ENCODE data around the gene FNIP1. TPM values are rescaled to one million over a fixed set of nuclear protein-coding genes. Genes with fewer than 3 reads are reported as not detected.
A peak's percentile ranks its signal among the peaks of the same experiment; 100 is the strongest.
"Not testable (repeated sequence)": the region's sequence is repeated elsewhere in the genome, so short reads cannot be mapped to it uniquely, and the experiment has no call there.

The FNIP1 gene
- total and polyA plus RNA-seq, 12 donors, result 2.8 to 41.7 (median 32.7) TPM

DNA sequence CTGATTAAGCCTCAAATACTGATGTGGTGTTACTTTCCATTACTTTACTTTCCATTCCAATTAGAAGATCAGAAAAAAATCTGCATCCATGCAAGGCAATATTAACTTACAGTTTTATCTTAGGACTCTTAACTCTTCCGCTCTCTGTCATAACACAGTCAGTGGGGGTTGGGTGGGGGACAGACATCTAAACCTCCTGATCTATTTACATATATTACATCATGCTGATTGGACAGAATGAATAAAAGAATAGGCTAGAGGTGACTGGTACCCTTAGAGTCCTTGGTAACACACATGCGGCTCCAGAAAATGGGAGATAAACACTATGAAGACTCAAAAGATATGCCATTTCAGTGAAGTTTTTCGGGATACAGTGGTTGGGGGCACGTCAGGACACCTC lies 189.4 kb downstream of the FNIP1 start:
- DNase-seq (no peak), ATAC-seq (no peak)
- H3K9me3 ChIP-seq, result no peaks in the 10 kb centered on the region
- H3K27me3 ChIP-seq, result no peaks in the 10 kb centered on the region
- H3K4me3 ChIP-seq, result no peak overlapping the region
- H3K4me1 ChIP-seq, result peaks cover 0 to 41% (median 29%) of the 10 kb centered on the region in 9 donors
- TF ChIP-seq, protein P1, sequence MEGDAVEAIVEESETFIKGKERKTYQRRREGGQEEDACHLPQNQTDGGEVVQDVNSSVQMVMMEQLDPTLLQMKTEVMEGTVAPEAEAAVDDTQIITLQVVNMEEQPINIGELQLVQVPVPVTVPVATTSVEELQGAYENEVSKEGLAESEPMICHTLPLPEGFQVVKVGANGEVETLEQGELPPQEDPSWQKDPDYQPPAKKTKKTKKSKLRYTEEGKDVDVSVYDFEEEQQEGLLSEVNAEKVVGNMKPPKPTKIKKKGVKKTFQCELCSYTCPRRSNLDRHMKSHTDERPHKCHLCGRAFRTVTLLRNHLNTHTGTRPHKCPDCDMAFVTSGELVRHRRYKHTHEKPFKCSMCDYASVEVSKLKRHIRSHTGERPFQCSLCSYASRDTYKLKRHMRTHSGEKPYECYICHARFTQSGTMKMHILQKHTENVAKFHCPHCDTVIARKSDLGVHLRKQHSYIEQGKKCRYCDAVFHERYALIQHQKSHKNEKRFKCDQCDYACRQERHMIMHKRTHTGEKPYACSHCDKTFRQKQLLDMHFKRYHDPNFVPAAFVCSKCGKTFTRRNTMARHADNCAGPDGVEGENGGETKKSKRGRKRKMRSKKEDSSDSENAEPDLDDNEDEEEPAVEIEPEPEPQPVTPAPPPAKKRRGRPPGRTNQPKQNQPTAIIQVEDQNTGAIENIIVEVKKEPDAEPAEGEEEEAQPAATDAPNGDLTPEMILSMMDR (IDR thresholded peaks at IDR 0.05), result no peak
- H3K36me3 ChIP-seq, result peaks cover 0 to 14% (median 2%) of the 10 kb centered on the region in 9 donors
- 72 to 74% methylated on average over 4 of the region's 4 CpGs for WGBS, 2 donors
- H3K27ac ChIP-seq, result no peak overlapping the region
- intact Hi-C loops (cut with DNase I), result no loop called here

DNA sequence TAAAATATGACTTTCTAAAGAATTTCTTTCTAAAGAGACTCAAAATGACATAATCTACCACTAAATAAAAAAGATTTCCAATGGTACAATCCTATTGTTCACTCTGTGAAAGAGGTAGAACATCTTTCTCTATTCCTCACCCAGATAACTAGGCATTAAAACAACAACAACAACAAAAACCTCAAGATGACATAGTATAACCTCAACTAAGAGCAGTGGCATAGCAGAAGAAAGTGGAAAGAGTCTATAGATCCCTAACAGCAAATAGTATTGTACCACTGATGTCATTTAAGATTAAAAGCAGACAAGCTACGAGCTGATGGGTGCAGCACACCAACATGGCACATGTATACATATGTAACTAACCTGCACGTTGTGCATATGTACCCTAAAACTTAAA lies 191.7 kb downstream of the FNIP1 start:
- TF ChIP-seq, protein P1 (IDR thresholded peaks at IDR 0.05), result no peak
- WGBS, 2 donors, result 89 to 94% methylated on average over 2 of the region's 2 CpGs
- DNase-seq (no peak), ATAC-seq (no peak)
- peaks cover 0 to 25% (median 6%) of the 10 kb centered on the region in 9 donors for H3K36me3 ChIP-seq
- H3K4me3 ChIP-seq, result no peak overlapping the region
- H3K27ac ChIP-seq, result no peak overlapping the region
- H3K4me1 ChIP-seq, result peaks cover 0 to 38% (median 29%) of the 10 kb centered on the region in 9 donors
- H3K9me3 ChIP-seq, result no peaks in the 10 kb centered on the region
- intact Hi-C loops (cut with DNase I), result no loop called here
- no peaks in the 10 kb centered on the region for H3K27me3 ChIP-seq

DNA sequence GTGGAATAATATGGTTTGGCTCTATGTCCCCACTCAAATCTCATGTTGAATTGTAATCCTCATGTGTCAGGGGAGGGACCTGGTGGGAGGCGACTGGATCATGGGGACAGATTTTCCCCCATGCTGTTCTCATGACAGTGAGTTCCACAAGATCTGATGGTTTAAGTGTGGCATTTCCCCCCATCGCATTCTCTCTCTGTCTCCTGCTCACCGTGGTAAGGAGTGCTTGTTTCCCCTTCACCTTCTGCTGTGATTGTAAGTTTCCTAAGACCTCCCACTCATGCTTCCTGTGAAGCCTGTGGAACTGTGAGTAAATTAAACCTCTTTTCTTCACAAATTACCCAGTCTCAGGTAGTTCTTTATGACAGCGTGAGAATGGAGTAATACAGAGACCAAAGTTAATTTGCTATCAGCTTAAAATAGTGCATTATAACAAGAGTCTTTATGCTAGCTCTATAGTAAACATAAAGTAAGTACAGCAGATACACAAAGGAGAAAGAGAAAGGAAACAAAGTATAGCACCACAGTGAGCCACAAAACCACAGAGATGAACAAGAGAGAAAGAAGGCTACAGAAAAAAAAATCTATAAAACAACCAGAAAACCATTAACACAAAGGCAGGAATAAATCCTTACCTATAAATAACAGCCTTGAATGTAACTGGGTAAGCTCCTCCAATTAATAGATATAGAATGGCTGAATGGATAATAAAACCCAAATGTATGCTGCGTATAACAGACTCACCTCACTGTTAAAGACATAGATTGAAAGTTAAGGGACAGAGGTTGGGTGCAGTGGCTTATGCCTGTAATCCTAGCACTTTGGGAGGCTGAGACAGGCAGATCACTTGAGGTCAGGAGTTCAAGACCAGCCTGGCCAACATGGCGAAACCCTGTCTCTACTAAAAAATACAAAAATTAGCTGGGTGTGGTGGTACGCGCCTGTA lies 201.5 kb downstream of the FNIP1 start:
- TF ChIP-seq, protein P1 (IDR thresholded peaks at IDR 0.05), result no peak
- DNase-seq, result no peak
- no peaks in the 10 kb centered on the region for H3K9me3 ChIP-seq
- no peak overlapping the region for H3K4me3 ChIP-seq
- ATAC-seq, result no peak
- H3K36me3 ChIP-seq, result peaks cover 0 to 11% (median 0%) of the 10 kb centered on the region in 9 donors
- intact Hi-C loops (cut with DNase I), result loop anchor here in 4 of 10 donors (5.0 to 10.0 kb wide), 3 partner anchors 37 to 469 kb away; partner anchors contain the start of gene IL3 (in 1 of the 4)
- WGBS, 2 donors, result 91 to 92% methylated on average over 8 of the region's 8 CpGs
- peaks cover 0 to 27% (median 13%) of the 10 kb centered on the region in 9 donors for H3K4me1 ChIP-seq
- H3K27me3 ChIP-seq, result no peaks in the 10 kb centered on the region
- peak overlapping the region in 1 of 10 donors; percentile 17 for H3K27ac ChIP-seq

DNA sequence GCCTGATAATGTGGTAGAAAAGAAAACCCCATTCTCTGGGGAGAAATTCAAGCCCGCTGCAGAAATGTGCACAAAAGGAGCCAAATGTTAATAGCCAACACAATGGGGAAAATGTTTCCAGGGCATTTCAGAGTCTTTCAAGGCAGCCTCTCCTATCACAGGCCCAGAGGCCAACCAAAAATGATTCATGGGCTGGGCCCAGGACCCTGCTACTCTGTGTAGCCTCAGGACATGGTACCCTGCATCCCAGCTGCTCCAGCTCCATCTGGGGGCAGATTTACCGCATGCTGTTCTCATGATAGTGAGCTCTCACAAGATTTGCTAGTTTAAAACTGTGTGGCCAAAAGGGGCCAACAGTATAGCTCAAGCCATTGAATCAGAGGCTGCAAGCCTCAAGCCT lies 202.9 kb downstream of the FNIP1 start:
- Histone ChIP-seq H3K9me3 (no peaks in the 10 kb centered on the region), H3K36me3 (peaks cover 0 to 11% (median 0%) of the 10 kb centered on the region in 9 donors), H3K27ac (peak overlapping the region in 1 of 10 donors; percentile 11), H3K4me3 (no peak overlapping the region), H3K27me3 (no peaks in the 10 kb centered on the region), H3K4me1 (peaks cover 0 to 31% (median 20%) of the 10 kb centered on the region in 9 donors)
- ATAC-seq (no peak), DNase-seq (no peak)
- 85 to 88% methylated on average over 2 of the region's 2 CpGs for WGBS, 2 donors
- intact Hi-C loops (cut with DNase I), result loop anchor here in 4 of 10 donors (2.0 to 10.0 kb wide), 4 partner anchors 211 to 471 kb away; partner anchors contain the start of gene IL3 (in 3 of the 4)
- TF ChIP-seq, protein P1 (IDR thresholded peaks at IDR 0.05), result no peak

DNA sequence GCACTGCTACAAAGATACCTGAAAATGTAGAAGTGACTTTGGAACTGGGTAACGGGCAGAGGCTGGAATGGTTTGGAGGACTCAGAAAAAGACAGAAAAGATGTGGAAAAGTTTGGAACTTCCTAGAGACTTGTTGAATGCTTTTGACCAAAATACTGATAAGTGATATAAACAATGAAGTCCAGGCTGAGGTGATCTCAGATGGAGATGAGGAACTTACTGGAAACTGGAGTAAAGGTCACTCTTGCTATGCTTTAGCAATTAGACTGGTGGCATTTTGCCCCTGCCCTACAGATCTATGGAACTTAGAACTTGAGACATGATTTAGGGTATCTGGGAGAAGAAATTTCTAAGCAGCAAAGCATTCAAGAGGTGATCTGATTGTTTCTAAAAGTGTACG lies 203.4 kb downstream of the FNIP1 start:
- 66 to 70% methylated on average over 2 of the region's 2 CpGs for WGBS, 2 donors
- intact Hi-C loops (cut with DNase I), result loop anchor here in 4 of 10 donors (2.0 to 10.0 kb wide), 4 partner anchors 211 to 471 kb away; partner anchors contain the start of gene IL3 (in 3 of the 4)
- Histone ChIP-seq H3K36me3 (peaks cover 0 to 11% (median 0%) of the 10 kb centered on the region in 9 donors), H3K4me1 (peaks cover 0 to 31% (median 20%) of the 10 kb centered on the region in 9 donors)
- ATAC-seq, H3K9me3 ChIP-seq, H3K27ac ChIP-seq, H3K27me3 ChIP-seq, DNase-seq, H3K4me3 ChIP-seq: not testable (repeated sequence)
